Activated CD8-positive, alpha-beta memory T cell treated with anti-CD3 and anti-CD28 coated beads for 4 hours (primary cell): Measurements from ENCODE around the gene MED25.

Experiments used
- DNase-seq, 2 donors: peaks; one replicate each; pipeline ENCODE4 v3.0.0-alpha.2; 2020; ENCODE audit warnings: low read depth in 2 of 2

MED25 gene

GRCh38 chr19:49858088-49858985, 40.2 kb downstream of the MED25 start:
- DNase-seq, result no peak

GRCh38 chr19:49859682-49860335, 41.7 kb downstream of the MED25 start:
- no peak for DNase-seq

GRCh38 chr19:49860336-49861102, 42.4 kb downstream of the MED25 start:
- DNase-seq, result no peak

GRCh38 chr19:49861107-49861506, 43.0 kb downstream of the MED25 start:
- DNase-seq, result no peak

GRCh38 chr19:49861541-49862378, 43.7 kb downstream of the MED25 start:
- no peak for DNase-seq

GRCh38 chr19:49862391-49863253, 44.5 kb downstream of the MED25 start:
- DNase-seq, result no peak

- no peak for DNase-seq
These were observed 45.3 kb downstream of the MED25 start for GRCh38 chr19:49863254-49863934.

- no peak for DNase-seq
These were observed 45.8 kb downstream of the MED25 start for GRCh38 chr19:49863935-49864320.

GRCh38 chr19:49864890-49865289, 46.8 kb downstream of the MED25 start:
- no peak for DNase-seq

- DNase-seq, result peak; percentile 74 to 85
These were observed 49.1 kb downstream of the MED25 start, which contains the start of gene PNKP for GRCh38 chr19:49866933-49867782. Gene PNKP, minus strand, starts transcription at chr19:49867576. Its CDS starts 372 bp downstream, at chr19:49867204.

- no peak for DNase-seq
These were observed 51.0 kb downstream of the MED25 start for GRCh38 chr19:49869009-49869483.

- DNase-seq, result peak; percentile 78
These were observed 51.6 kb downstream of the MED25 start for GRCh38 chr19:49869484-49870308.

GRCh38 chr19:49870309-49870901, 52.3 kb downstream of the MED25 start:
- DNase-seq, result no peak

- DNase-seq, result no peak
These were observed 53.4 kb downstream of the MED25 start for GRCh38 chr19:49871349-49871985.

GRCh38 chr19:49872245-49873128, 54.4 kb downstream of the MED25 start:
- no peak for DNase-seq

- no peak for DNase-seq
These were observed 55.0 kb downstream of the MED25 start for GRCh38 chr19:49873129-49873521.
